ENCODE data around the gene TBL3.

The TBL3 gene

GRCh38 chr16:1965396-1966001 is 6.4 kb upstream of the TBL3 start:
- no peak for FAIRE-seq

GRCh38 chr16:1966460-1966859 is 5.4 kb upstream of the TBL3 start, which contains the start of gene RNF151:
RNF151 (plus strand) TSS chr16:1966856; CDS start chr16:1966882, 26 bp downstream.
- no peak for FAIRE-seq

GRCh38 chr16:1968146-1968953 is 3.5 kb upstream of the TBL3 start:
- no peak for FAIRE-seq

- FAIRE-seq: no peak
These were observed 631 bp downstream of the TBL3 start for GRCh38 chr16:1972490-1972877.

- no peak for FAIRE-seq
These were observed 1.8 kb downstream of the TBL3 start for GRCh38 chr16:1973461-1974156.

- FAIRE-seq: no peak
These were observed 2.6 kb downstream of the TBL3 start for GRCh38 chr16:1974157-1975070.

GRCh38 chr16:1975432-1976215 is 3.8 kb downstream of the TBL3 start:
- no peak for FAIRE-seq

GRCh38 chr16:1976216-1976520 is 4.3 kb downstream of the TBL3 start:
- FAIRE-seq: no peak

- no peak for FAIRE-seq
These were observed 5.4 kb downstream of the TBL3 start for GRCh38 chr16:1976951-1977874.

GRCh38 chr16:1977875-1978268 is 6.0 kb downstream of the TBL3 start:
- no peak for FAIRE-seq

- FAIRE-seq: no peak
These were observed 6.7 kb downstream of the TBL3 start for GRCh38 chr16:1978476-1979120.

- FAIRE-seq: no peak
These were observed 7.6 kb downstream of the TBL3 start for GRCh38 chr16:1979271-1980029.

GRCh38 chr16:1980030-1980769 is 8.3 kb downstream of the TBL3 start:
- no peak for FAIRE-seq

GRCh38 chr16:1980770-1981087 is 8.9 kb downstream of the TBL3 start:
- FAIRE-seq: no peak

- FAIRE-seq: no peak
These were observed 9.6 kb downstream of the TBL3 start, which contains the start of gene NOXO1 for GRCh38 chr16:1981398-1981836. NOXO1 (minus strand) TSS chr16:1981469; CDS start chr16:1981179, 290 bp downstream.

- FAIRE-seq: no peak
These were observed 10.2 kb downstream of the TBL3 start for GRCh38 chr16:1982013-1982433.

- no peak for FAIRE-seq
These were observed 11.2 kb downstream of the TBL3 start for GRCh38 chr16:1982991-1983543.

GRCh38 chr16:1983544-1984346 is 11.9 kb downstream of the TBL3 start, which contains the start of gene GFER:
GFER (plus strand) TSS chr16:1984193; CDS start chr16:1984219, 26 bp downstream.
- FAIRE-seq: no peak

Data from islet of Langerhans (tissue), 1 donor.